MM.1S (cell line): ENCODE results near the gene IGSF5.
"Not testable (repeated sequence)": the region's sequence is repeated elsewhere in the genome, so short reads cannot be mapped to it uniquely, and the experiment has no call there.

ENCODE experiments used
- DNase-seq: peaks from one replicate; pipeline ENCODE4 v3.0.0-alpha.2; 2015
- H2AFZ ChIP-seq: fragments of 300-600 bp; sonication (generic); 2 replicates; pipeline ENCODE4 v1.6.0; 2016; ENCODE audit warnings: antibody characterized with exemption, low read length
- H3F3A ChIP-seq: fragments of 300-600 bp; sonication (generic); 2 replicates; pipeline ENCODE4 v1.6.1; 2016; ENCODE audit warnings: mild to moderate bottlenecking, antibody characterized with exemption, low read length, moderate library complexity, mixed read lengths; ENCODE audit not compliant: insufficient read depth
- H3K27ac ChIP-seq: fragments of 300-600 bp; sonication (generic); 2 replicates; pipeline ENCODE4 v1.5.1; 2016; ENCODE audit warnings: mild to moderate bottlenecking, low read length
- H3K27me3 ChIP-seq: fragments of 300-600 bp; sonication (generic); replicated peaks from 2 replicates; pipeline ENCODE4 v1.6.0; 2016; ENCODE audit warnings: low read length; ENCODE audit not compliant: insufficient read depth
- H3K36me3 ChIP-seq: fragments of 300-600 bp; sonication (generic); replicated peaks from 2 replicates; pipeline ENCODE4 v1.6.1; 2016; ENCODE audit warnings: mild to moderate bottlenecking, low read length, mixed read lengths; ENCODE audit not compliant: insufficient read depth
- H3K4me1 ChIP-seq: fragments of 300-600 bp; sonication (generic); 2 replicates; pipeline ENCODE4 v1.6.1; 2016; ENCODE audit warnings: low read length, mixed read lengths
- H3K4me2 ChIP-seq: fragments of 300-600 bp; sonication (generic); 2 replicates; pipeline ENCODE4 v1.6.0; 2016; ENCODE audit warnings: low read depth, low read length
- H3K4me3 ChIP-seq: fragments of 300-600 bp; sonication (generic); 2 replicates; pipeline ENCODE4 v1.5.1; 2016; ENCODE audit warnings: low read length, mixed read lengths
- H3K79me2 ChIP-seq: fragments of 300-600 bp; sonication (generic); 2 replicates; pipeline ENCODE4 v1.6.1; 2016; ENCODE audit warnings: mixed run types, low read length, mixed read lengths
- H3K9ac ChIP-seq: fragments of 300-600 bp; sonication (generic); 2 replicates; pipeline ENCODE4 v1.6.1; 2016; ENCODE audit warnings: low read length, mixed read lengths
- H3K9me2 ChIP-seq: fragments of 300-600 bp; sonication (generic); replicated peaks from 2 replicates; pipeline ENCODE4 v1.6.1; 2016; ENCODE audit warnings: mild to moderate bottlenecking, low read length, mixed read lengths; ENCODE audit not compliant: insufficient read depth
- H3K9me3 ChIP-seq: fragments of 300-600 bp; sonication (generic); replicated peaks from 2 replicates; pipeline ENCODE4 v1.6.1; 2016; ENCODE audit warnings: mild to moderate bottlenecking, low read length, mixed read lengths; ENCODE audit not compliant: insufficient read depth
- H4K20me1 ChIP-seq: fragments of 300-600 bp; sonication (generic); 2 replicates; pipeline ENCODE4 v1.6.1; 2016; ENCODE audit warnings: mild to moderate bottlenecking, low read length, moderate library complexity, mixed read lengths; ENCODE audit not compliant: insufficient read depth
- CTCF ChIP-seq: fragments of 300-600 bp; sonication (generic); IDR thresholded peaks from 2 replicates; pipeline ENCODE4 v1.5.1; 2016; ENCODE audit warnings: antibody characterized with exemption, low read length, mixed read lengths
- EZH2 ChIP-seq: fragments of 300-600 bp; sonication (generic); optimal IDR thresholded peaks from 2 replicates; pipeline ENCODE3; 2017; ENCODE audit warnings: low read depth, mild to moderate bottlenecking, antibody characterized with exemption, low read length, mixed read lengths
- EZH2phosphoT487 ChIP-seq: fragments of 300-600 bp; sonication (generic); IDR thresholded peaks from 2 replicates; pipeline ENCODE4 v1.6.1; 2018; ENCODE audit warnings: antibody characterized with exemption, low read length

The IGSF5 gene

GRCh38 chr21:39736716-39737115 is 8.3 kb upstream of the IGSF5 start:
- no peaks in the 10 kb centered on the region for H3K27me3 ChIP-seq
- no peaks in the 10 kb centered on the region for H3K9me3 ChIP-seq
- no peaks in the 10 kb centered on the region for H3K79me2 ChIP-seq
- no peak overlapping the region for H3K4me3 ChIP-seq
- H4K20me1 ChIP-seq, result no peaks in the 10 kb centered on the region
- TF ChIP-seq EZH2 (no peak), EZH2phosphoT487 (no peak), CTCF (no peak)
- no peaks in the 10 kb centered on the region for H3K36me3 ChIP-seq
- no peaks in the 10 kb centered on the region for H3K4me1 ChIP-seq
- no peaks in the 10 kb centered on the region for H3F3A ChIP-seq
- no peak overlapping the region for H3K27ac ChIP-seq
- no peak for DNase-seq
- H3K4me2 ChIP-seq, result no peak overlapping the region
- H3K9me2 ChIP-seq, result no peaks in the 10 kb centered on the region
- no peak overlapping the region for H3K9ac ChIP-seq
- H2AFZ ChIP-seq, result no peak overlapping the region

GRCh38 chr21:39737376-39738000 is 7.5 kb upstream of the IGSF5 start:
- Histone ChIP-seq H3K27me3 (no peaks in the 10 kb centered on the region), H3F3A (no peaks in the 10 kb centered on the region), H3K4me1 (no peaks in the 10 kb centered on the region), H3K9me2 (no peaks in the 10 kb centered on the region), H3K36me3 (no peaks in the 10 kb centered on the region), H3K4me3 (no peak overlapping the region), H2AFZ (no peak overlapping the region), H3K4me2 (no peak overlapping the region), H3K79me2 (no peaks in the 10 kb centered on the region), H3K9me3 (no peaks in the 10 kb centered on the region), H4K20me1 (no peaks in the 10 kb centered on the region), H3K27ac (no peak overlapping the region), H3K9ac (no peak overlapping the region)
- DNase-seq, result no peak
- no peak for TF ChIP-seq EZH2
- TF ChIP-seq CTCF, result no peak
- no peak for TF ChIP-seq EZH2phosphoT487

- Histone ChIP-seq H3F3A (no peaks in the 10 kb centered on the region), H3K36me3 (no peaks in the 10 kb centered on the region), H3K27ac (no peak overlapping the region), H3K79me2 (no peaks in the 10 kb centered on the region), H3K4me2 (no peak overlapping the region), H3K27me3 (no peaks in the 10 kb centered on the region), H2AFZ (no peak overlapping the region), H3K4me3 (no peak overlapping the region), H4K20me1 (no peaks in the 10 kb centered on the region), H3K4me1 (no peaks in the 10 kb centered on the region), H3K9me2 (no peaks in the 10 kb centered on the region), H3K9ac (no peak overlapping the region), H3K9me3 (no peaks in the 10 kb centered on the region)
- no peak for DNase-seq
- TF ChIP-seq CTCF (no peak), EZH2 (no peak), EZH2phosphoT487 (no peak)
Measured at GRCh38 chr21:39738566-39738965, 6.4 kb upstream of the IGSF5 start.

GRCh38 chr21:39739531-39739930 is 5.5 kb upstream of the IGSF5 start:
- H3K9me2 ChIP-seq, DNase-seq, H3F3A ChIP-seq, H2AFZ ChIP-seq, H3K36me3 ChIP-seq, H3K4me3 ChIP-seq, H3K79me2 ChIP-seq, H3K27me3 ChIP-seq, H4K20me1 ChIP-seq, H3K9me3 ChIP-seq, H3K4me2 ChIP-seq, H3K27ac ChIP-seq, H3K9ac ChIP-seq, H3K4me1 ChIP-seq: not testable (repeated sequence)

GRCh38 chr21:39742561-39742960 is 2.4 kb upstream of the IGSF5 start:
- H3K27me3 ChIP-seq, H3K4me3 ChIP-seq, H4K20me1 ChIP-seq, H3K79me2 ChIP-seq, H2AFZ ChIP-seq, H3K9me3 ChIP-seq, H3K27ac ChIP-seq, H3K36me3 ChIP-seq, H3F3A ChIP-seq, DNase-seq, H3K9ac ChIP-seq, H3K4me2 ChIP-seq, H3K4me1 ChIP-seq, H3K9me2 ChIP-seq: not testable (repeated sequence)

- H3K4me2 ChIP-seq, H3K27ac ChIP-seq, H3K9ac ChIP-seq, H3K36me3 ChIP-seq, H3K4me3 ChIP-seq, H3K27me3 ChIP-seq, H3F3A ChIP-seq, DNase-seq, H3K4me1 ChIP-seq, H3K9me3 ChIP-seq, H3K9me2 ChIP-seq, H2AFZ ChIP-seq, H4K20me1 ChIP-seq, H3K79me2 ChIP-seq: not testable (repeated sequence)
Measured at GRCh38 chr21:39745332-39745731, 349 bp downstream of the IGSF5 start.
